Skin of body (tissue), 2 donors: ENCODE results near the gene GDF2. TPM values are rescaled to one million over a fixed set of nuclear protein-coding genes. Genes with fewer than 3 reads are reported as not detected.

Experiments
- DNase-seq: peaks from one replicate; lab custom pipeline; 2025; lab: John Stamatoyannopoulos, UW
- total RNA-seq: library from RNA; depleted of rRNA; stranded (reverse); fragments of >200 nt; gene quantifications from one replicate; pipeline ENCODE4 v1.2.3, GENCODE V29; 2014

GDF2 gene
- total RNA-seq, 1 donor from 2014 or later = not detected

GRCh38 chr10:47332946-47333345 is 10.7 kb downstream of the GDF2 start:
- no peak for DNase-seq

GRCh38 chr10:47333532-47333931 is 11.3 kb downstream of the GDF2 start:
- DNase-seq = no peak

GRCh38 chr10:47334466-47335295 is 12.4 kb downstream of the GDF2 start:
- DNase-seq = no peak

- no peak for DNase-seq
These were observed 13.7 kb downstream of the GDF2 start for GRCh38 chr10:47335906-47336305.

GRCh38 chr10:47336387-47337134 is 14.3 kb downstream of the GDF2 start:
- no peak for DNase-seq

GRCh38 chr10:47337310-47337709 is 15.1 kb downstream of the GDF2 start:
- no peak for DNase-seq

GRCh38 chr10:47339186-47339735 is 17.0 kb downstream of the GDF2 start:
- DNase-seq = no peak

GRCh38 chr10:47339759-47340607 is 17.7 kb downstream of the GDF2 start:
- DNase-seq = no peak

- DNase-seq = no peak
These were observed 18.4 kb downstream of the GDF2 start for GRCh38 chr10:47340608-47341170.

GRCh38 chr10:47344996-47345870 is 23.0 kb downstream of the GDF2 start:
- no peak for DNase-seq

GRCh38 chr10:47346581-47347302 is 24.5 kb downstream of the GDF2 start:
- DNase-seq = no peak

GRCh38 chr10:47347303-47347675 is 25.0 kb downstream of the GDF2 start:
- no peak for DNase-seq

GRCh38 chr10:47348138-47348651 is 25.9 kb downstream of the GDF2 start, which contains the start of gene RBP3:
Gene RBP3 (plus strand): TSS chr10:47348363. CDS start chr10:47348485, 122 bp downstream.
- DNase-seq = no peak

- DNase-seq = no peak
These were observed 26.6 kb downstream of the GDF2 start for GRCh38 chr10:47348661-47349470.

GRCh38 chr10:47349516-47349915 is 27.3 kb downstream of the GDF2 start:
- DNase-seq = no peak

- no peak for DNase-seq
These were observed 27.7 kb downstream of the GDF2 start for GRCh38 chr10:47349941-47350371.

- no peak for DNase-seq
These were observed 28.7 kb downstream of the GDF2 start for GRCh38 chr10:47350671-47351640.
